Measurements from ENCODE around the gene OR2W1.

Gene OR2W1

GRCh38 chr6:28996844-28997510 is 48.0 kb downstream of the OR2W1 start:
- no peak for DNase-seq (ENCODE audit: low read depth in 2 of 2)

GRCh38 chr6:28995093-28995650 is 49.8 kb downstream of the OR2W1 start:
- no peak for DNase-seq (ENCODE audit: low read depth in 2 of 2)

Data from stimulated activated CD4-positive, alpha-beta T cell treated with anti-CD3 and anti-CD28 coated beads, Interleukin-1b, Interleukin-23, amount 100 ng/mL, for 1 hour (primary cell).